ENCODE data around the gene OMA1. TPM values are rescaled to one million over a fixed set of nuclear protein-coding genes. Genes with fewer than 3 reads are reported as not detected.

OMA1 gene
- total and polyA plus RNA-seq, 2 of the 4 experiments (the other 2 are of a cell fraction): 5.9 to 6.4 TPM

- ChIA-PET CTCF (interaction anchor here (0.8 to 1.2 kb wide), 2 partner anchors 13 to 1589 kb away, joined by 3 read pairs; no protein-coding TSS in a partner anchor), POLR2A (ENCODE audit: unreplicated experiment) (no interaction called here)
- Histone ChIP-seq H4K91ac (ENCODE audit: insufficient read depth, low read depth, low read length) (no peak overlapping the region), H3K9ac (ENCODE audit: low read depth, low read length) (no peak overlapping the region), H2AK5ac (ENCODE audit: low read depth, low read length) (no peak overlapping the region), H3K4me1 (ENCODE audit: control insufficient read depth, insufficient read depth, low read length) (no peaks in the 10 kb centered on the region), H4K5ac (ENCODE audit: low read depth, low read length) (no peak overlapping the region), H3K14ac (replicated peaks; ENCODE audit: low read depth, low read length) (no peak overlapping the region), H2BK120ac (ENCODE audit: low read depth, low read length) (no peak overlapping the region), H2AK9ac (replicated peaks; ENCODE audit: low read depth, low read length, poor library complexity) (no peak overlapping the region), H3K9me3 (ENCODE audit: control insufficient read depth, insufficient read depth, low read length) (peaks cover 6% of the 10 kb centered on the region; the same call in 1 of the 2 replicates), H2AFZ (replicated peaks; ENCODE audit: low read length, poor library complexity) (no peak overlapping the region), H3K4me2 (ENCODE audit: low read depth, low read length) (no peak overlapping the region), H3K79me1 (ENCODE audit: low read depth in 1 of 2, low read length in 2 of 2) (no peaks in the 10 kb centered on the region), H3K56ac (ENCODE audit: extremely low read depth, insufficient read depth, low read length) (no peak overlapping the region), H3K18ac (ENCODE audit: low read depth, low read length) (no peak overlapping the region), H3K9me1 (ENCODE audit: insufficient read depth, low read length) (no peaks in the 10 kb centered on the region), H2BK15ac (ENCODE audit: low read depth, low read length) (no peak overlapping the region), H3K36me3 (ENCODE audit: control insufficient read depth, insufficient read depth, low read length) (no peaks in the 10 kb centered on the region), H4K8ac (ENCODE audit: low read depth in 2 of 2, low read length in 2 of 2) (no peak overlapping the region), H2BK20ac (ENCODE audit: low read depth, low read length) (no peak overlapping the region), H2BK5ac (ENCODE audit: low read depth, low read length, poor library complexity, severe bottlenecking) (no peak overlapping the region), H3K4me3 (ENCODE audit: insufficient read depth, low read depth, low read length) (no peak overlapping the region), H3K27ac (ENCODE audit: insufficient read depth, low read length) (no peak overlapping the region), H3K4ac (ENCODE audit: low read depth, low read length) (no peak overlapping the region), H3K27me3 (ENCODE audit: control insufficient read depth, insufficient read depth, low read length) (peaks cover 61% of the 10 kb centered on the region), H3K23ac (ENCODE audit: low read depth, low read length) (no peak overlapping the region), H4K20me1 (ENCODE audit: insufficient read depth, low read length) (no peaks in the 10 kb centered on the region)
- no TSS peak for BruUV-seq (replicated peaks)
- 58% methylated on average over 2 of the region's 2 CpGs; no CpG with 5 or more reads in 1 of the 2 experiments for WGBS, 2 experiments (ENCODE audit: extremely low coverage in 2 of 2, insufficient read length in 1 of 2)
- intact Hi-C loops (cut with micrococcal nuclease): no loop called here
- no peak for ATAC-seq (ENCODE audit: low read depth)
- TF ChIP-seq MXI1 (IDR thresholded peaks at IDR 0.05; ENCODE audit: borderline replicate concordance, low read depth, low read length) (no peak), USF2 (IDR thresholded peaks at IDR 0.05; ENCODE audit: low read depth, low read length) (no peak), BHLHE40 (IDR thresholded peaks at IDR 0.05; ENCODE audit: low read depth, low read length) (no peak), FOS (IDR thresholded peaks at IDR 0.05; ENCODE audit: low read depth, low read length) (no peak), ELK1 (IDR thresholded peaks at IDR 0.05; ENCODE audit: borderline replicate concordance, low read depth, low read length) (no peak), RAD21 (IDR thresholded peaks at IDR 0.05; ENCODE audit: low read length) (no peak), NFE2L2 (IDR thresholded peaks at IDR 0.05; ENCODE audit: low read depth, low read length) (no peak), RFX5 (IDR thresholded peaks at IDR 0.05; ENCODE audit: low read depth, low read length) (no peak), CHD1 (IDR thresholded peaks at IDR 0.05; ENCODE audit: low read depth, low read length) (no peak), RCOR1 (IDR thresholded peaks at IDR 0.05; ENCODE audit: insufficient replicate concordance, low read length) (no peak), MAZ (IDR thresholded peaks at IDR 0.05; ENCODE audit: borderline replicate concordance, low read depth, low read length) (no peak), CTCF (conservative IDR thresholded peaks at IDR 0.05; ENCODE audit: low read depth, low read length) (no peak), CEBPB (IDR thresholded peaks at IDR 0.05; ENCODE audit: low read depth, low read length) (no peak), POLR2A (IDR thresholded peaks at IDR 0.05; ENCODE audit: low read depth, low read length) (no peak), MAFK (IDR thresholded peaks at IDR 0.05; ENCODE audit: low read depth, low read length) (no peak), SMC3 (IDR thresholded peaks at IDR 0.05; ENCODE audit: low read depth, low read length) (no peak)
- in situ Hi-C loops (cut with MboI; ENCODE audit: low sequenced_read_pairs): no loop called here
- dilution Hi-C loops (cut with HindIII; ENCODE audit: low sequenced_read_pairs, unreplicated experiment): no loop called here
- no peak for DNase-seq
Observed at GRCh38 chr1:58570817-58571216, 24.3 kb upstream of the OMA1 start.

Data from IMR-90 (cell line).